HL-60 (cell line): Measurements from ENCODE around the gene CBX4.

Source experiments
- DNase-seq, 2 experiments: peaks; one replicate each; pipeline ENCODE4 v3.0.0-alpha.2; 2010 to 2020; ENCODE audit warnings: low read depth in 1 of 2, low spot score in 1 of 2
- H3K27ac ChIP-seq: fragments of 250-450 bp; sonication (Bioruptor Pico); replicated peaks from 2 replicates; pipeline ENCODE4 v1.5.1; 2020; ENCODE audit warnings: mild to moderate bottlenecking, moderate library complexity
- H3K27me3 ChIP-seq: fragments of 250-450 bp; sonication (Bioruptor Pico); 2 replicates; pipeline ENCODE4 v1.5.1; 2021; ENCODE audit warnings: mild to moderate bottlenecking, moderate library complexity; ENCODE audit not compliant: insufficient read depth, poor library complexity, severe bottlenecking
- H3K4me3 ChIP-seq: replicated peaks from 2 replicates; pipeline ENCODE4 v1.5.1; 2011; ENCODE audit warnings: mild to moderate bottlenecking, control low read depth, low read length; ENCODE audit not compliant: insufficient read depth
- GABPA ChIP-seq: IDR thresholded peaks from 2 replicates; pipeline ENCODE4 v1.6.1; 2012; ENCODE audit warnings: low read depth
- POLR2AphosphoS5 ChIP-seq: IDR thresholded peaks from 2 replicates; pipeline ENCODE4 v1.6.1; 2012; ENCODE audit warnings: low read depth
- SPI1 ChIP-seq: IDR thresholded peaks from 2 replicates; pipeline ENCODE4 v1.6.1; 2012; ENCODE audit warnings: low read depth, mild to moderate bottlenecking, borderline replicate concordance
- TF ChIP-seq, protein P1 (sequence below): IDR thresholded peaks from 2 replicates; pipeline ENCODE4 v1.6.1; 2012; ENCODE audit warnings: low read depth; ENCODE audit not compliant: insufficient replicate concordance
- TF ChIP-seq, protein P2 (sequence below): IDR thresholded peaks from one replicate; pipeline ENCODE4 v1.5.1; 2011; ENCODE audit warnings: low read length, control low read depth, inconsistent platforms; ENCODE audit not compliant: insufficient read depth

Gene CBX4

DNA sequence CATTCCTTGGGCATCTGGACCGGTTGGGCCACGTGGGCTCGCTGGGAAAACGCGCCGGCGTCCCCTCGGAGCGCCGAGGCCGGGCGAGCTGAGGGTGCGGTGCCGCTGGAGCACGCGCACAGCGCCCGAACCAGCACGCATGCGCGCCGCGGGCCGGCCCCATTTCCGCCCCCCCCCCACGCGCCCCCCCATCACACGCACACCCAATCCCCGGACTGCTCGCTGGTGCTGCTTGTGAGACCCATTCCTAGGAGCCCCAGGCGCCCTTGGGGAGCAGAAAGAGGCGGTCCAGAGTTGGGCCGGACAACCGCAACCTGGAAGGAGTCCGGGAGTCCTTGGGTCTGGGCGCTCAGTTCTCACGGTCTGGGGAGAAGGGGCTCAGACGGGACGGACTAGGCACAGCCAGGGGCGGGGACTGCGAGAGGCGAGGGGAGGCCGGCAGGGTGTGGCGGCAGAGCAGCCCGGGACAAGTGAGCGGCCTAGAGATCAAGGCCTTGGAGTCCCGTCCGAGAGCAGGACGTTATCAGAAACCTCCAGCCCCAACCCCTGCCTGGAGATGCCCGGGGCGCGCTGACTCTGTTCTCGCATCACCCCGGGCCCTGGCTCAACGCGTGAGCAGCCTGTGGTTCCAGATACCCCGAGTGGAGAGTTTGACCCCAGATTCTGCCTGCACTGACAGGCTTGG is 36.4 kb downstream of the CBX4 start:
- Histone ChIP-seq H3K27me3 (peaks cover 90% of the 10 kb centered on the region), H3K4me3 (no peak overlapping the region), H3K27ac (no peak overlapping the region)
- TF ChIP-seq POLR2AphosphoS5, result no peak
- no peak for TF ChIP-seq GABPA
- no peak for TF ChIP-seq SPI1
- TF ChIP-seq, protein P1, sequence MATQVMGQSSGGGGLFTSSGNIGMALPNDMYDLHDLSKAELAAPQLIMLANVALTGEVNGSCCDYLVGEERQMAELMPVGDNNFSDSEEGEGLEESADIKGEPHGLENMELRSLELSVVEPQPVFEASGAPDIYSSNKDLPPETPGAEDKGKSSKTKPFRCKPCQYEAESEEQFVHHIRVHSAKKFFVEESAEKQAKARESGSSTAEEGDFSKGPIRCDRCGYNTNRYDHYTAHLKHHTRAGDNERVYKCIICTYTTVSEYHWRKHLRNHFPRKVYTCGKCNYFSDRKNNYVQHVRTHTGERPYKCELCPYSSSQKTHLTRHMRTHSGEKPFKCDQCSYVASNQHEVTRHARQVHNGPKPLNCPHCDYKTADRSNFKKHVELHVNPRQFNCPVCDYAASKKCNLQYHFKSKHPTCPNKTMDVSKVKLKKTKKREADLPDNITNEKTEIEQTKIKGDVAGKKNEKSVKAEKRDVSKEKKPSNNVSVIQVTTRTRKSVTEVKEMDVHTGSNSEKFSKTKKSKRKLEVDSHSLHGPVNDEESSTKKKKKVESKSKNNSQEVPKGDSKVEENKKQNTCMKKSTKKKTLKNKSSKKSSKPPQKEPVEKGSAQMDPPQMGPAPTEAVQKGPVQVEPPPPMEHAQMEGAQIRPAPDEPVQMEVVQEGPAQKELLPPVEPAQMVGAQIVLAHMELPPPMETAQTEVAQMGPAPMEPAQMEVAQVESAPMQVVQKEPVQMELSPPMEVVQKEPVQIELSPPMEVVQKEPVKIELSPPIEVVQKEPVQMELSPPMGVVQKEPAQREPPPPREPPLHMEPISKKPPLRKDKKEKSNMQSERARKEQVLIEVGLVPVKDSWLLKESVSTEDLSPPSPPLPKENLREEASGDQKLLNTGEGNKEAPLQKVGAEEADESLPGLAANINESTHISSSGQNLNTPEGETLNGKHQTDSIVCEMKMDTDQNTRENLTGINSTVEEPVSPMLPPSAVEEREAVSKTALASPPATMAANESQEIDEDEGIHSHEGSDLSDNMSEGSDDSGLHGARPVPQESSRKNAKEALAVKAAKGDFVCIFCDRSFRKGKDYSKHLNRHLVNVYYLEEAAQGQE, result no peak
- TF ChIP-seq, protein P2, sequence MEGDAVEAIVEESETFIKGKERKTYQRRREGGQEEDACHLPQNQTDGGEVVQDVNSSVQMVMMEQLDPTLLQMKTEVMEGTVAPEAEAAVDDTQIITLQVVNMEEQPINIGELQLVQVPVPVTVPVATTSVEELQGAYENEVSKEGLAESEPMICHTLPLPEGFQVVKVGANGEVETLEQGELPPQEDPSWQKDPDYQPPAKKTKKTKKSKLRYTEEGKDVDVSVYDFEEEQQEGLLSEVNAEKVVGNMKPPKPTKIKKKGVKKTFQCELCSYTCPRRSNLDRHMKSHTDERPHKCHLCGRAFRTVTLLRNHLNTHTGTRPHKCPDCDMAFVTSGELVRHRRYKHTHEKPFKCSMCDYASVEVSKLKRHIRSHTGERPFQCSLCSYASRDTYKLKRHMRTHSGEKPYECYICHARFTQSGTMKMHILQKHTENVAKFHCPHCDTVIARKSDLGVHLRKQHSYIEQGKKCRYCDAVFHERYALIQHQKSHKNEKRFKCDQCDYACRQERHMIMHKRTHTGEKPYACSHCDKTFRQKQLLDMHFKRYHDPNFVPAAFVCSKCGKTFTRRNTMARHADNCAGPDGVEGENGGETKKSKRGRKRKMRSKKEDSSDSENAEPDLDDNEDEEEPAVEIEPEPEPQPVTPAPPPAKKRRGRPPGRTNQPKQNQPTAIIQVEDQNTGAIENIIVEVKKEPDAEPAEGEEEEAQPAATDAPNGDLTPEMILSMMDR, result no peak
- no peak for DNase-seq

- no peak for DNase-seq
- Histone ChIP-seq H3K27ac (no peak overlapping the region), H3K27me3 (peaks cover 84% of the 10 kb centered on the region), H3K4me3 (no peak overlapping the region)
- TF ChIP-seq POLR2AphosphoS5 (no peak), GABPA (no peak), SPI1 (no peak)
- TF ChIP-seq, protein P2, result no peak
- TF ChIP-seq, protein P1, result no peak
Measured at GRCh38 chr17:79802039-79802735, 37.1 kb downstream of the CBX4 start.

- no peak overlapping the region for H3K27ac ChIP-seq
- TF ChIP-seq, protein P1, result no peak
- TF ChIP-seq GABPA, result no peak
- TF ChIP-seq, protein P2, result no peak
- no peak for TF ChIP-seq SPI1
- no peak for TF ChIP-seq POLR2AphosphoS5
- H3K4me3 ChIP-seq, result no peak overlapping the region
- H3K27me3 ChIP-seq, result peaks cover 76% of the 10 kb centered on the region
- no peak for DNase-seq
Measured at GRCh38 chr17:79801156-79802038, 37.8 kb downstream of the CBX4 start.
